ENCODE measurements around the gene HAUS7.

DNA sequence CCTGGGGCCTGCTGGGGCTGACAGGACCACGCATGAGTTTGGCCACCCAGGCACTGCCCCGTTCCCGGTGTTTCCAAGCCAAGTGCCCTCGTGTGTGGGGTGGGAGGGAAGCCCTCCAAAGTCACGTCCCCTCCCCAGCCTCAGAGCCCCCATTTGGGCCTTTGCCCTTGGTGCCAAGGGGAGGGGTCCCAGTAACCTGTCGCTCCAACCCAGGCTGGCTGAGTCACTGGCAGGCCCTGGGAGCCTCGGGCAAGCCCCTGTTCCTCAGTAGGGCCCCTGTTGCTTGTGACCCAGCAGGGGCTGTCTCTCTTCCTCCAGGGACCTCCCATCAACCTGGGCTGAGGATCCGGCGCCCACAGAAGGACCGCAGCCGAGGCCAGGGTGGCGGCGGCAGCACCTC, 10.7 kb upstream of the HAUS7 start:
- TF ChIP-seq, protein P1, sequence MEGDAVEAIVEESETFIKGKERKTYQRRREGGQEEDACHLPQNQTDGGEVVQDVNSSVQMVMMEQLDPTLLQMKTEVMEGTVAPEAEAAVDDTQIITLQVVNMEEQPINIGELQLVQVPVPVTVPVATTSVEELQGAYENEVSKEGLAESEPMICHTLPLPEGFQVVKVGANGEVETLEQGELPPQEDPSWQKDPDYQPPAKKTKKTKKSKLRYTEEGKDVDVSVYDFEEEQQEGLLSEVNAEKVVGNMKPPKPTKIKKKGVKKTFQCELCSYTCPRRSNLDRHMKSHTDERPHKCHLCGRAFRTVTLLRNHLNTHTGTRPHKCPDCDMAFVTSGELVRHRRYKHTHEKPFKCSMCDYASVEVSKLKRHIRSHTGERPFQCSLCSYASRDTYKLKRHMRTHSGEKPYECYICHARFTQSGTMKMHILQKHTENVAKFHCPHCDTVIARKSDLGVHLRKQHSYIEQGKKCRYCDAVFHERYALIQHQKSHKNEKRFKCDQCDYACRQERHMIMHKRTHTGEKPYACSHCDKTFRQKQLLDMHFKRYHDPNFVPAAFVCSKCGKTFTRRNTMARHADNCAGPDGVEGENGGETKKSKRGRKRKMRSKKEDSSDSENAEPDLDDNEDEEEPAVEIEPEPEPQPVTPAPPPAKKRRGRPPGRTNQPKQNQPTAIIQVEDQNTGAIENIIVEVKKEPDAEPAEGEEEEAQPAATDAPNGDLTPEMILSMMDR (IDR thresholded peaks at IDR 0.05), result no peak
- no peak for TF ChIP-seq POLR2A (IDR thresholded peaks at IDR 0.05)
